ENCODE data around the gene IQCE. TPM values are rescaled to one million over a fixed set of nuclear protein-coding genes. Genes with fewer than 3 reads are reported as not detected.

IQCE gene
- total RNA-seq, 1 donor from 2014 or later = 12.0 TPM

DNA sequence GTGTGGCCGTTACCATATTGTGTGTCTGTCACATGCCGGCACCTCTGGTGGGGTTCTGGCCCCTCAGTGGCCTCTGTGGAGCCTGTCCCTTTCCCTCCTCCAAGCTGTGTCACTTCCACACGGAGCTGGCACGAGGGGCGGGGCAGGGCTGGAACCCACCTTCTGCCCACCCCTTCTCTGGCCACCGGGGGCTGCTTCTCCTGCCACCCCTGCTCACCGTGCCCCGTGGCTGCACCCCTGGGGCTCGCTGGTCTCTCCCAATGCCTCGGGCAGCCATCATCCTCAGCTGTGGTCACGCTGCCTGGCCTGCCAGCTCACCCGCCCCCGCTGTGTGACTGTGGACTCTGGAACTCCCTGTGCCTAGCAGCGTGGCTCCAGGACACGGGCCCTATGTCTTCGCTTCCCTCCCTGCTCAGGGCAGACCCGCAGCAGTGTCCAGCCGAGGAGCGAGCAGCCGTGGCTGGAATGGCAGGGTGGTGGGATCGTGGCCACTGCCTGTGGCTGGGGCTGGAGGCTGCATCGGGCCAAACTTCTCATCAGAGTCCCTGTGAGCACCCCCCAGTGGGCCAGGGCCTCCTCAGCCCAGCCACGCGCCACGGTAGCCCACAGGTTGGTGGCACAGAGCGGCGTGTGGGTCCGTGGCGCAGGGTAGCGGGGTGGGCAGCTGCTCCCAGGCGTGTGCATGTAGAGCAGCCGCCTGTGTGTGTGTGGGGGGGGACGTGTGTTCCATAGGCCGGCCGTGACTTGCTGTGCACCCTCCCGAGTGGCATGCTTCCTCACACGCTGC is 81.1 kb downstream of the IQCE start:
- Mint-ChIP-seq H3K27ac (ENCODE audit: unreplicated experiment) (no peak overlapping the region), H3K4me3 (ENCODE audit: unreplicated experiment) (no peak overlapping the region), H3K4me1 (ENCODE audit: low read depth, unreplicated experiment) (peaks cover 15% of the 10 kb centered on the region), H3K36me3 (ENCODE audit: unreplicated experiment) (no peaks in the 10 kb centered on the region), H3K9me3 (ENCODE audit: unreplicated experiment) (peaks cover 8% of the 10 kb centered on the region), H3K27me3 (ENCODE audit: unreplicated experiment) (peaks cover 2% of the 10 kb centered on the region)
- peak; percentile 18 for DNase-seq
- TF ChIP-seq, protein P1, sequence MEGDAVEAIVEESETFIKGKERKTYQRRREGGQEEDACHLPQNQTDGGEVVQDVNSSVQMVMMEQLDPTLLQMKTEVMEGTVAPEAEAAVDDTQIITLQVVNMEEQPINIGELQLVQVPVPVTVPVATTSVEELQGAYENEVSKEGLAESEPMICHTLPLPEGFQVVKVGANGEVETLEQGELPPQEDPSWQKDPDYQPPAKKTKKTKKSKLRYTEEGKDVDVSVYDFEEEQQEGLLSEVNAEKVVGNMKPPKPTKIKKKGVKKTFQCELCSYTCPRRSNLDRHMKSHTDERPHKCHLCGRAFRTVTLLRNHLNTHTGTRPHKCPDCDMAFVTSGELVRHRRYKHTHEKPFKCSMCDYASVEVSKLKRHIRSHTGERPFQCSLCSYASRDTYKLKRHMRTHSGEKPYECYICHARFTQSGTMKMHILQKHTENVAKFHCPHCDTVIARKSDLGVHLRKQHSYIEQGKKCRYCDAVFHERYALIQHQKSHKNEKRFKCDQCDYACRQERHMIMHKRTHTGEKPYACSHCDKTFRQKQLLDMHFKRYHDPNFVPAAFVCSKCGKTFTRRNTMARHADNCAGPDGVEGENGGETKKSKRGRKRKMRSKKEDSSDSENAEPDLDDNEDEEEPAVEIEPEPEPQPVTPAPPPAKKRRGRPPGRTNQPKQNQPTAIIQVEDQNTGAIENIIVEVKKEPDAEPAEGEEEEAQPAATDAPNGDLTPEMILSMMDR (IDR thresholded peaks at IDR 0.05; ENCODE audit: partially characterized antibody, unreplicated experiment) = no peak

GRCh38 chr7:2640482-2640830 is 81.7 kb downstream of the IQCE start:
- Mint-ChIP-seq H3K27me3 (ENCODE audit: unreplicated experiment) (peaks cover 3% of the 10 kb centered on the region), H3K4me1 (ENCODE audit: low read depth, unreplicated experiment) (peaks cover 18% of the 10 kb centered on the region), H3K9me3 (ENCODE audit: unreplicated experiment) (peaks cover 5% of the 10 kb centered on the region), H3K27ac (ENCODE audit: unreplicated experiment) (no peak overlapping the region), H3K4me3 (ENCODE audit: unreplicated experiment) (no peak overlapping the region), H3K36me3 (ENCODE audit: unreplicated experiment) (no peaks in the 10 kb centered on the region)
- peak; percentile 19 for DNase-seq
- TF ChIP-seq, protein P1 (IDR thresholded peaks at IDR 0.05; ENCODE audit: partially characterized antibody, unreplicated experiment) = no peak

- Mint-ChIP-seq H3K9me3 (ENCODE audit: unreplicated experiment) (peaks cover 3% of the 10 kb centered on the region), H3K27ac (ENCODE audit: unreplicated experiment) (no peak overlapping the region), H3K27me3 (ENCODE audit: unreplicated experiment) (peaks cover 3% of the 10 kb centered on the region), H3K36me3 (ENCODE audit: unreplicated experiment) (no peaks in the 10 kb centered on the region), H3K4me3 (ENCODE audit: unreplicated experiment) (no peak overlapping the region), H3K4me1 (ENCODE audit: low read depth, unreplicated experiment) (peaks cover 18% of the 10 kb centered on the region)
- TF ChIP-seq, protein P1 (IDR thresholded peaks at IDR 0.05; ENCODE audit: partially characterized antibody, unreplicated experiment) = no peak
- no peak for DNase-seq
These were observed 82.1 kb downstream of the IQCE start for GRCh38 chr7:2640846-2641316.

- H3K4me3 Mint-ChIP-seq (ENCODE audit: unreplicated experiment) = peak overlapping the region; percentile 30
- DNase-seq = peak; percentile 64
These were observed 82.9 kb downstream of the IQCE start for GRCh38 chr7:2641406-2642393.

More at GRCh38 chr7:2641406-2642393, 82.9 kb downstream of the IQCE start:
- Mint-ChIP-seq H3K9me3 (ENCODE audit: unreplicated experiment) (no peaks in the 10 kb centered on the region), H3K27me3 (ENCODE audit: unreplicated experiment) (peaks cover 1% of the 10 kb centered on the region), H3K36me3 (ENCODE audit: unreplicated experiment) (no peaks in the 10 kb centered on the region), H3K4me1 (ENCODE audit: low read depth, unreplicated experiment) (peaks cover 11% of the 10 kb centered on the region), H3K27ac (ENCODE audit: unreplicated experiment) (peak overlapping the region; percentile 29)
- TF ChIP-seq, protein P1 (IDR thresholded peaks at IDR 0.05; ENCODE audit: partially characterized antibody, unreplicated experiment) = no peak

Data from glutamatergic neuron (in vitro differentiated cells).